HCT116 (cell line): ENCODE results near the gene MEGF6. TPM values are rescaled to one million over a fixed set of nuclear protein-coding genes. Genes with fewer than 3 reads are reported as not detected.

ENCODE experiments used
- ATAC-seq: fragments of 200-7000 bp; cut with Tn5 transposase; 2 replicates; pipeline ENCODE4 v1.9.1; 2020; ENCODE audit warnings: mild to moderate bottlenecking, moderate library complexity
- BruUV-seq: library from RNA; stranded (reverse); fragments of 400-500 nt; replicated peaks from 2 replicates; lab custom pipeline; 2021; lab: Mats Ljungman, UMichigan
- CTCF ChIA-PET: fragments of 300-600 bp; sonication (Branson Sonifier 250); formaldehyde crosslinking; loops from one replicate; lab custom pipeline; 2021; ENCODE audit warnings: antibody characterized with exemption; lab: Charles Lee
- POLR2A ChIA-PET: fragments of 300-600, 350-600 bp; sonication (Branson Sonifier 250); formaldehyde crosslinking; loops from one replicate; lab custom pipeline; 2021; ENCODE audit warnings: antibody characterized with exemption; lab: Charles Lee
- RAD21 ChIA-PET, 2 experiments: fragments of 300-600 bp; sonication (Branson Sonifier 250); formaldehyde crosslinking; loops; one replicate each; lab custom pipeline; 2023; ENCODE audit warnings: low total read pairs in 2 of 2; ENCODE audit not compliant: uncharacterized antibody in 2 of 2, unreplicated experiment in 2 of 2, low non-redundant PET in 1 of 2; lab: Charles Lee
- DNase-seq: peaks from one replicate; pipeline ENCODE4 v3.0.0-alpha.2; 2010; ENCODE audit warnings: low read depth, low spot score
- H2AFZ ChIP-seq: fragments of 200-600 bp; shearing (Covaris generic), sonication (generic); 2 replicates; pipeline ENCODE4 v1.6.1; 2017; ENCODE audit warnings: low read depth, mixed run types, mixed read lengths, antibody characterized with exemption, low read length; ENCODE audit not compliant: poor library complexity, severe bottlenecking
- H3K27ac ChIP-seq: 2 replicates; pipeline ENCODE4 v1.5.1; 2012; ENCODE audit warnings: low read depth, low read length
- H3K27me3 ChIP-seq: fragments of 200-600 bp; sonication (generic); 2 replicates; pipeline ENCODE4 v1.6.1; 2016; ENCODE audit warnings: mixed run types, low read length, mixed read lengths; ENCODE audit not compliant: insufficient read depth
- H3K36me3 ChIP-seq, 2 experiments: fragments of 200-500 bp in 1 of 2; fragments of 200-600 bp in 1 of 2; sonication (Bioruptor generic) in 1 of 2; sonication (generic) in 1 of 2; 2 replicates each; pipeline versions ENCODE4 v1.5.1 to v1.6.1; 2014 to 2016; ENCODE audit warnings: low read length in 2 of 2, inconsistent platforms in 1 of 2, mixed read lengths in 1 of 2, mixed run types in 1 of 2; ENCODE audit not compliant: insufficient read depth in 2 of 2, control insufficient read depth in 1 of 2
- H3K4me1 ChIP-seq, 2 experiments: fragments of 200-600 bp in 1 of 2; sonication (generic) in 1 of 2; 2 replicates each; pipeline versions ENCODE4 v1.5.1 to v1.6.1; 2012 to 2017; ENCODE audit warnings: low read length in 2 of 2, inconsistent platforms in 1 of 2, mild to moderate bottlenecking in 1 of 2, mixed read lengths in 1 of 2, mixed run types in 1 of 2, moderate library complexity in 1 of 2; ENCODE audit not compliant: insufficient read depth in 2 of 2, control insufficient read depth in 1 of 2
- H3K4me2 ChIP-seq: fragments of 200-600 bp; sonication (generic); 2 replicates; pipeline ENCODE4 v1.6.1; 2017; ENCODE audit warnings: mixed run types, low read length, mixed read lengths
- H3K4me3 ChIP-seq, 2 experiments: fragments of 200-600 bp in 1 of 2; sonication (generic) in 1 of 2; replicated peaks in 1 of 2; 2 replicates each; pipeline ENCODE4 v1.5.1; 2011 to 2016; ENCODE audit warnings: low read length in 2 of 2, control low read depth in 1 of 2, low read depth in 1 of 2, mild to moderate bottlenecking in 1 of 2, mixed read lengths in 1 of 2, mixed run types in 1 of 2
- H3K79me2 ChIP-seq: fragments of 200-600 bp; sonication (generic); 2 replicates; pipeline ENCODE4 v1.6.1; 2017; ENCODE audit warnings: mild to moderate bottlenecking, mixed run types, low read length, moderate library complexity, mixed read lengths; ENCODE audit not compliant: insufficient read depth
- H3K9ac ChIP-seq: fragments of 200-600 bp; sonication (generic); 2 replicates; pipeline ENCODE4 v1.6.1; 2016; ENCODE audit warnings: low read length, mixed read lengths
- H3K9me2 ChIP-seq: fragments of 200-600 bp; sonication (generic), shearing (Covaris generic); 2 replicates; pipeline ENCODE4 v1.6.1; 2017; ENCODE audit warnings: mixed run types, mild to moderate bottlenecking, moderate library complexity; ENCODE audit not compliant: insufficient read depth
- H3K9me3 ChIP-seq, 2 experiments: fragments of 200-500 bp in 1 of 2; fragments of 200-600 bp in 1 of 2; sonication (Bioruptor generic) in 1 of 2; sonication (generic) in 1 of 2; 2 replicates each; pipeline ENCODE4 v1.6.1; 2014 to 2017; ENCODE audit warnings: low read length in 2 of 2, mixed read lengths in 2 of 2, inconsistent platforms in 1 of 2, low read depth in 1 of 2, mild to moderate bottlenecking in 1 of 2, mixed run types in 1 of 2, moderate library complexity in 1 of 2; ENCODE audit not compliant: control insufficient read depth in 1 of 2, insufficient read depth in 1 of 2
- H4K20me1 ChIP-seq: fragments of 200-600 bp; sonication (generic), shearing (Covaris generic); 2 replicates; pipeline ENCODE4 v1.6.1; 2017; ENCODE audit warnings: mixed run types, mild to moderate bottlenecking, moderate library complexity; ENCODE audit not compliant: insufficient read depth
- CBX3 ChIP-seq: IDR thresholded peaks from 2 replicates; pipeline ENCODE4 v1.6.1; 2012; ENCODE audit warnings: low read depth
- EGR1 ChIP-seq: IDR thresholded peaks from 2 replicates; pipeline ENCODE4 v1.6.1; 2012; ENCODE audit warnings: low read depth
- ELF1 ChIP-seq: IDR thresholded peaks from 2 replicates; pipeline ENCODE4 v1.6.1; 2012; ENCODE audit warnings: low read depth, borderline replicate concordance
- EZH2 ChIP-seq: fragments of 200-600 bp; sonication (generic); IDR thresholded peaks from 2 replicates; pipeline ENCODE4 v1.6.1; 2017; ENCODE audit warnings: antibody characterized with exemption, mixed run types
- EZH2phosphoT487 ChIP-seq: fragments of 200-600 bp; IDR thresholded peaks from 2 replicates; pipeline ENCODE4 v1.6.1; 2018; ENCODE audit warnings: antibody characterized with exemption, borderline replicate concordance
- MAX ChIP-seq: IDR thresholded peaks from 2 replicates; pipeline ENCODE4 v1.6.1; 2012
- POLR2AphosphoS5 ChIP-seq: IDR thresholded peaks from 2 replicates; pipeline ENCODE4 v1.6.1; 2011; ENCODE audit warnings: mild to moderate bottlenecking, low read depth, low read length, moderate library complexity
- SIN3A ChIP-seq: IDR thresholded peaks from 2 replicates; pipeline ENCODE4 v1.6.1; 2012; ENCODE audit warnings: low read depth
- SP1 ChIP-seq: IDR thresholded peaks from 2 replicates; pipeline ENCODE4 v1.6.1; 2012; ENCODE audit warnings: low read depth
- SRF ChIP-seq: IDR thresholded peaks from 2 replicates; pipeline ENCODE4 v1.6.1; 2012; ENCODE audit warnings: low read depth
- TCF7L2 ChIP-seq: IDR thresholded peaks from 2 replicates; pipeline ENCODE4 v1.7.0; 2011; ENCODE audit warnings: borderline replicate concordance, inconsistent platforms; ENCODE audit not compliant: insufficient read depth, insufficient read length; ENCODE audit errors: extremely low read depth
- YY1 ChIP-seq: IDR thresholded peaks from 2 replicates; pipeline ENCODE4 v1.6.1; 2011; ENCODE audit warnings: low read length, low read depth, moderate library complexity, mild to moderate bottlenecking; ENCODE audit not compliant: insufficient replicate concordance; ENCODE audit errors: extremely low read depth
- ZNF274 ChIP-seq: fragments of 200-500 bp; sonication (Bioruptor generic); IDR thresholded peaks from 2 replicates; pipeline ENCODE4 v1.6.1; 2014; ENCODE audit warnings: mild to moderate bottlenecking, low read depth, low read length, inconsistent platforms
- intact Hi-C: fragments of 100-400 bp; cut with micrococcal nuclease; formaldehyde crosslinking; loops from 2 replicates; pipeline ENCODE4 v1.10.0; 2022
- total RNA-seq: library from RNA; stranded (reverse); gene quantifications from one replicate; pipeline ENCODE4 v1.2.1, GENCODE V29; 2021; ENCODE audit not compliant: unreplicated experiment
- TF ChIP-seq, protein P1 (sequence below): IDR thresholded peaks from 2 replicates; pipeline ENCODE4 v1.6.1; 2011; ENCODE audit warnings: mild to moderate bottlenecking, low read length, moderate library complexity; ENCODE audit not compliant: insufficient replicate concordance; ENCODE audit errors: extremely low read depth
- TF ChIP-seq, protein P2 (sequence below): IDR thresholded peaks from 2 replicates; pipeline ENCODE4 v1.6.1; 2012; ENCODE audit warnings: low read depth
- TF ChIP-seq, protein P3 (sequence below): IDR thresholded peaks from 2 replicates; pipeline ENCODE4 v1.6.1; 2012
- TF ChIP-seq, protein P4 (sequence below), 3 experiments: fragments of 200-600 bp in 1 of 3; sonication (generic) in 1 of 3; IDR thresholded peaks in 2 of 3; conservative IDR thresholded peaks in 1 of 3; 2 replicates each; pipeline ENCODE4 v1.5.1; 2012 to 2017; ENCODE audit warnings: low read depth in 2 of 3, low read length in 2 of 3, antibody characterized with exemption in 1 of 3, borderline replicate concordance in 1 of 3, control low read depth in 1 of 3, mild to moderate bottlenecking in 1 of 3, mixed read lengths in 1 of 3, mixed run types in 1 of 3, moderate library complexity in 1 of 3; ENCODE audit not compliant: insufficient read depth in 1 of 3

The MEGF6 gene
- total RNA-seq, 1 experiment from 2014 or later = 47.6 TPM

- TF ChIP-seq CBX3 (no peak), SP1 (no peak), TCF7L2 (no peak), EZH2phosphoT487 (no peak), EGR1 (no peak), SRF (no peak), ZNF274 (no peak), EZH2 (no peak), MAX (no peak), POLR2AphosphoS5 (no peak), YY1 (no peak), ELF1 (no peak), SIN3A (no peak)
- TF ChIP-seq, protein P1, sequence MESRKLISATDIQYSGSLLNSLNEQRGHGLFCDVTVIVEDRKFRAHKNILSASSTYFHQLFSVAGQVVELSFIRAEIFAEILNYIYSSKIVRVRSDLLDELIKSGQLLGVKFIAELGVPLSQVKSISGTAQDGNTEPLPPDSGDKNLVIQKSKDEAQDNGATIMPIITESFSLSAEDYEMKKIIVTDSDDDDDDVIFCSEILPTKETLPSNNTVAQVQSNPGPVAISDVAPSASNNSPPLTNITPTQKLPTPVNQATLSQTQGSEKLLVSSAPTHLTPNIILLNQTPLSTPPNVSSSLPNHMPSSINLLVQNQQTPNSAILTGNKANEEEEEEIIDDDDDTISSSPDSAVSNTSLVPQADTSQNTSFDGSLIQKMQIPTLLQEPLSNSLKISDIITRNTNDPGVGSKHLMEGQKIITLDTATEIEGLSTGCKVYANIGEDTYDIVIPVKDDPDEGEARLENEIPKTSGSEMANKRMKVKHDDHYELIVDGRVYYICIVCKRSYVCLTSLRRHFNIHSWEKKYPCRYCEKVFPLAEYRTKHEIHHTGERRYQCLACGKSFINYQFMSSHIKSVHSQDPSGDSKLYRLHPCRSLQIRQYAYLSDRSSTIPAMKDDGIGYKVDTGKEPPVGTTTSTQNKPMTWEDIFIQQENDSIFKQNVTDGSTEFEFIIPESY = no peak
- TF ChIP-seq, protein P2, sequence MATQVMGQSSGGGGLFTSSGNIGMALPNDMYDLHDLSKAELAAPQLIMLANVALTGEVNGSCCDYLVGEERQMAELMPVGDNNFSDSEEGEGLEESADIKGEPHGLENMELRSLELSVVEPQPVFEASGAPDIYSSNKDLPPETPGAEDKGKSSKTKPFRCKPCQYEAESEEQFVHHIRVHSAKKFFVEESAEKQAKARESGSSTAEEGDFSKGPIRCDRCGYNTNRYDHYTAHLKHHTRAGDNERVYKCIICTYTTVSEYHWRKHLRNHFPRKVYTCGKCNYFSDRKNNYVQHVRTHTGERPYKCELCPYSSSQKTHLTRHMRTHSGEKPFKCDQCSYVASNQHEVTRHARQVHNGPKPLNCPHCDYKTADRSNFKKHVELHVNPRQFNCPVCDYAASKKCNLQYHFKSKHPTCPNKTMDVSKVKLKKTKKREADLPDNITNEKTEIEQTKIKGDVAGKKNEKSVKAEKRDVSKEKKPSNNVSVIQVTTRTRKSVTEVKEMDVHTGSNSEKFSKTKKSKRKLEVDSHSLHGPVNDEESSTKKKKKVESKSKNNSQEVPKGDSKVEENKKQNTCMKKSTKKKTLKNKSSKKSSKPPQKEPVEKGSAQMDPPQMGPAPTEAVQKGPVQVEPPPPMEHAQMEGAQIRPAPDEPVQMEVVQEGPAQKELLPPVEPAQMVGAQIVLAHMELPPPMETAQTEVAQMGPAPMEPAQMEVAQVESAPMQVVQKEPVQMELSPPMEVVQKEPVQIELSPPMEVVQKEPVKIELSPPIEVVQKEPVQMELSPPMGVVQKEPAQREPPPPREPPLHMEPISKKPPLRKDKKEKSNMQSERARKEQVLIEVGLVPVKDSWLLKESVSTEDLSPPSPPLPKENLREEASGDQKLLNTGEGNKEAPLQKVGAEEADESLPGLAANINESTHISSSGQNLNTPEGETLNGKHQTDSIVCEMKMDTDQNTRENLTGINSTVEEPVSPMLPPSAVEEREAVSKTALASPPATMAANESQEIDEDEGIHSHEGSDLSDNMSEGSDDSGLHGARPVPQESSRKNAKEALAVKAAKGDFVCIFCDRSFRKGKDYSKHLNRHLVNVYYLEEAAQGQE = no peak
- TF ChIP-seq, protein P3, sequence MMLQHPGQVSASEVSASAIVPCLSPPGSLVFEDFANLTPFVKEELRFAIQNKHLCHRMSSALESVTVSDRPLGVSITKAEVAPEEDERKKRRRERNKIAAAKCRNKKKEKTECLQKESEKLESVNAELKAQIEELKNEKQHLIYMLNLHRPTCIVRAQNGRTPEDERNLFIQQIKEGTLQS = no peak
- TF ChIP-seq, protein P4, sequence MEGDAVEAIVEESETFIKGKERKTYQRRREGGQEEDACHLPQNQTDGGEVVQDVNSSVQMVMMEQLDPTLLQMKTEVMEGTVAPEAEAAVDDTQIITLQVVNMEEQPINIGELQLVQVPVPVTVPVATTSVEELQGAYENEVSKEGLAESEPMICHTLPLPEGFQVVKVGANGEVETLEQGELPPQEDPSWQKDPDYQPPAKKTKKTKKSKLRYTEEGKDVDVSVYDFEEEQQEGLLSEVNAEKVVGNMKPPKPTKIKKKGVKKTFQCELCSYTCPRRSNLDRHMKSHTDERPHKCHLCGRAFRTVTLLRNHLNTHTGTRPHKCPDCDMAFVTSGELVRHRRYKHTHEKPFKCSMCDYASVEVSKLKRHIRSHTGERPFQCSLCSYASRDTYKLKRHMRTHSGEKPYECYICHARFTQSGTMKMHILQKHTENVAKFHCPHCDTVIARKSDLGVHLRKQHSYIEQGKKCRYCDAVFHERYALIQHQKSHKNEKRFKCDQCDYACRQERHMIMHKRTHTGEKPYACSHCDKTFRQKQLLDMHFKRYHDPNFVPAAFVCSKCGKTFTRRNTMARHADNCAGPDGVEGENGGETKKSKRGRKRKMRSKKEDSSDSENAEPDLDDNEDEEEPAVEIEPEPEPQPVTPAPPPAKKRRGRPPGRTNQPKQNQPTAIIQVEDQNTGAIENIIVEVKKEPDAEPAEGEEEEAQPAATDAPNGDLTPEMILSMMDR (IDR thresholded peaks at IDR 0.05 in 2 of 3, conservative IDR thresholded peaks at IDR 0.05 in 1 of 3; ENCODE audit: borderline replicate concordance in 1 of 3, insufficient read depth in 1 of 3, low read depth in 2 of 3, low read length in 2 of 3) = no peak
- Histone ChIP-seq H3K9me2 (no peaks in the 10 kb centered on the region), H3K27me3 (no peaks in the 10 kb centered on the region), H3K36me3 (peaks cover 16 to 35% of the 10 kb centered on the region in 2 experiments; a peak in 3 of 4 replicates), H3K9me3 (no peaks in the 10 kb centered on the region), H3K9ac (no peak overlapping the region), H3K27ac (no peak overlapping the region), H3K4me1 (no peaks in the 10 kb centered on the region), H4K20me1 (no peaks in the 10 kb centered on the region), H3K79me2 (peaks cover 3% of the 10 kb centered on the region; the same call in 1 of the 2 replicates), H3K4me2 (no peak overlapping the region), H2AFZ (no peak overlapping the region), H3K4me3 (no peak overlapping the region)
- intact Hi-C loops = no loop called here
- CTCF ChIA-PET = no interaction called here
- POLR2A ChIA-PET = no interaction called here
- ATAC-seq = no peak
- RAD21 ChIA-PET = no interaction called here
- DNase-seq = no peak
- BruUV-seq = no TSS peak
Measured at GRCh38 chr1:3641046-3641760, 29.9 kb upstream of the MEGF6 start.
